Psoas muscle (tissue), 8 donors: ENCODE results near the gene MSMO1. TPM values are rescaled to one million over a fixed set of nuclear protein-coding genes. Genes with fewer than 3 reads are reported as not detected.

ENCODE experiments used
- ATAC-seq, 4 donors: fragments of 200-7000 bp; cut with Tn5 transposase; one replicate each; pipeline ENCODE4 v1.9.1; 2020; ENCODE audit warnings: moderate library complexity in 3 of 4, mild to moderate bottlenecking in 2 of 4
- DNase-seq, 2 donors: peaks; one replicate each; pipeline ENCODE4 v3.0.0-alpha.2; 2020
- H3K27ac ChIP-seq: fragments of 200-600 bp; one replicate; pipeline ENCODE4 v1.8.0; 2022
- H3K27me3 ChIP-seq, 3 donors: fragments of 200-600 bp in 1 of 3; one replicate each; pipeline versions ENCODE4 v1.6.1 to v1.8.0; 2013 to 2022; ENCODE audit warnings: low read length in 2 of 3, mild to moderate bottlenecking in 2 of 3, moderate library complexity in 1 of 3; ENCODE audit not compliant: insufficient read depth in 3 of 3
- H3K36me3 ChIP-seq, 2 donors: fragments of 200-600 bp in 1 of 2; one replicate each; pipeline versions ENCODE4 v1.6.1 to v1.8.0; 2013 to 2022; ENCODE audit warnings: low read depth in 1 of 2, mild to moderate bottlenecking in 1 of 2, moderate library complexity in 1 of 2; ENCODE audit not compliant: insufficient read depth in 1 of 2
- H3K4me1 ChIP-seq: fragments of 200-600 bp; one replicate; pipeline ENCODE4 v1.8.0; 2022
- H3K4me3 ChIP-seq: fragments of 200-600 bp; one replicate; pipeline ENCODE4 v1.8.0; 2022; ENCODE audit warnings: mild to moderate bottlenecking
- H3K9me3 ChIP-seq: fragments of 200-600 bp; one replicate; pipeline ENCODE4 v1.8.0; 2022
- CTCF ChIP-seq: fragments of 200-600 bp; IDR thresholded peaks from one replicate; pipeline ENCODE4 v1.8.0; 2022; ENCODE audit warnings: antibody characterized with exemption
- WGBS, 3 donors: extraction: QIAGEN DNeasy Blood & Tissue Kit; methylation state at CpG; one replicate each; pipeline versions ENCODE4 v1.1.6 to v1.1.7; 2013; 5-methylcytosine and 5-hydroxymethylcytosine counted together
- intact Hi-C, 2 donors: fragments of 100-400 bp; cut with DNase I; formaldehyde crosslinking; loops; one replicate each; pipeline versions ENCODE4 v1.11.0 to v1.14.2; 2022
- polyA plus RNA-seq, 3 donors: library from polyadenylated mRNA; stranded (reverse); fragments of 200-250 nt; gene quantifications; one replicate each; pipeline ENCODE4 v1.2.3, GENCODE V29; 2013
- total RNA-seq, 4 donors: library from RNA; stranded (reverse); fragmentation: NEBNext Ultra II Directional in 2 of 4; extraction: Animal tissue kit (Norgen Biotek cat#: 25700) in 2 of 4; gene quantifications; one replicate each; pipeline versions ENCODE4 v1.2.1 to v1.2.4, GENCODE V29; 2021 to 2023
- donor health status: healthy with polysubstance abuse.
- donor health status: DM: no; HTN: no; CAD: no; lungs with moderate emphysema.
- donor health status: Bipolar disorder and iron deficiency.
- donor health status: healthy.
- donor health status: DM: yes; HTN: yes; CAD: no.
- donor health status: DM: no; HTN: no; CAD: no.
- donor health status: DM: no; HTN: no; CAD: no.
- donor health status: DM: yes; HTN: yes; CAD: no.

The MSMO1 gene
- total and polyA plus RNA-seq, 7 donors: 2.9 to 5.9 (median 4.4) TPM

- no peak overlapping the region for H3K4me3 ChIP-seq
- H3K4me1 ChIP-seq: no peaks in the 10 kb centered on the region
- H3K27me3 ChIP-seq: no peaks in the 10 kb centered on the region
- no peak for TF ChIP-seq CTCF
- H3K36me3 ChIP-seq: no peaks in the 10 kb centered on the region
- intact Hi-C loops: no loop called here
- DNase-seq (no peak), ATAC-seq (no peak)
- WGBS, 3 donors: 95 to 98% (median 95%) methylated on average over 5 of the region's 5 CpGs
- no peak overlapping the region for H3K27ac ChIP-seq
- H3K9me3 ChIP-seq: no peaks in the 10 kb centered on the region
Measured at GRCh38 chr4:165319509-165319908, 8.0 kb upstream of the MSMO1 start.

GRCh38 chr4:165324236-165324917, 3.1 kb upstream of the MSMO1 start:
- Histone ChIP-seq H3K4me1 (peaks cover 10% of the 10 kb centered on the region), H3K27ac (no peak overlapping the region), H3K9me3 (no peaks in the 10 kb centered on the region), H3K27me3 (no peaks in the 10 kb centered on the region), H3K36me3 (no peaks in the 10 kb centered on the region), H3K4me3 (no peak overlapping the region)
- ATAC-seq (no peak), DNase-seq (no peak)
- intact Hi-C loops: loop anchor here (10.0 kb wide), 2 partner anchors 120 to 190 kb away; partner anchors contain the start of gene KLHL2 (in 1 of the 2)
- 84 to 90% (median 88%) methylated on average over 7 of the region's 7 CpGs for WGBS, 3 donors
- no peak for TF ChIP-seq CTCF

- no peak overlapping the region for H3K4me3 ChIP-seq
- 83 to 92% (median 85%) methylated on average over 3 of the region's 3 CpGs for WGBS, 3 donors
- H3K4me1 ChIP-seq: peaks cover 10% of the 10 kb centered on the region
- no peak overlapping the region for H3K27ac ChIP-seq
- no peaks in the 10 kb centered on the region for H3K27me3 ChIP-seq
- no peak for TF ChIP-seq CTCF
- ATAC-seq: no peak
- H3K9me3 ChIP-seq: no peaks in the 10 kb centered on the region
- intact Hi-C loops: loop anchor here (5.0 to 10.0 kb wide), 3 partner anchors 120 to 213 kb away; partner anchors contain the start of genes KLHL2 (in 1 of the 2) and TMEM192 (in 1 of the 2)
- H3K36me3 ChIP-seq: no peaks in the 10 kb centered on the region
- DNase-seq: no peak
Measured at GRCh38 chr4:165324918-165325304, 2.6 kb upstream of the MSMO1 start.

GRCh38 chr4:165325732-165326512, 1.5 kb upstream of the MSMO1 start:
- no peak for TF ChIP-seq CTCF
- peak overlapping the region; percentile 92 for H3K4me3 ChIP-seq
- ATAC-seq: no peak
- H3K27ac ChIP-seq: no peak overlapping the region
- H3K36me3 ChIP-seq: no peaks in the 10 kb centered on the region
- peaks cover 10% of the 10 kb centered on the region for H3K4me1 ChIP-seq
- WGBS, 3 donors: 54 to 65% (median 57%) methylated on average over 8 of the region's 8 CpGs
- intact Hi-C loops: loop anchor here (2.0 to 10.0 kb wide), 4 partner anchors 119 to 214 kb away; partner anchors contain the start of genes KLHL2 (in 2 of the 2) and TMEM192 (in 1 of the 2)
- H3K27me3 ChIP-seq: no peaks in the 10 kb centered on the region
- DNase-seq: no peak
- no peaks in the 10 kb centered on the region for H3K9me3 ChIP-seq
